NCI-H2081 (cell line): Measurements from ENCODE around the gene PIEZO2.

Source experiments
- DNase-seq, 2 experiments: peaks; one replicate each; lab custom pipeline; 2025; lab: John Stamatoyannopoulos, UW

PIEZO2 gene

DNA sequence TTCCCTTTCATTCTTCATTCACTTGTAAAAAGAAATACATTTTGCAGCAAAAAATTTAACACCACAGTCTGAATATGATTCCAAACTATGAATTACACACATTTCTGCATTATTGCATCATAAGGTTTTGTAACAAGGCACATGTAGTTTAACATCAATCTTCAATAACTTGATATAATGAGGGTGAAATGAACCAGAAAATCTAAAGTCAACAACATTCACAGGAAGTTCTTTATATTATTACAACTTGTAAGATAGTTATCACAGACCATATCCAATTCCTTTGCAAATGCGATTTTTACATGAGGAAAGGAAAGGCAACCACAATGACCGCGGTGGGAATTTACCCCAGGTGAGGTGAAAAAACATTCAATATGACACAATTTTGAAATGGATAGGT is 410.2 kb downstream of the PIEZO2 start:
- DNase-seq = peak; percentile 7 to 54

DNA sequence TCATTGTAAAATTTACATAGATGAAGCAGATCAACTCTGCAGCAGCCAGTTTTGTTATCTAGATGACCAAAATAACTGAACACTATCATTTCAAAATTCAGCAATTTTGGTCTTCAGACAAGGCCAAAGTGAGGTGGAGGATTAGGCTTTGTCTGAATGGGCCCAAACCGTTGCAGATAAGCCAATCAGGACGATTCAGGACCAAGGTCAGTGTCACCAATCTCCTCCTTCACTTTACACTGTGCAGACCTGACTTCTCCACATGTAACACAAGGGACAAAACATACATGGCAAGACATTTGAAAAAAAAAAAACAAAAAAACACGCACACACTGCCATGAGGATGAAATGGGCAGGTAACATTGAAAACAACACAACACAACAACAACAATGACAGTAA is 412.4 kb downstream of the PIEZO2 start:
- no peak for DNase-seq

DNA sequence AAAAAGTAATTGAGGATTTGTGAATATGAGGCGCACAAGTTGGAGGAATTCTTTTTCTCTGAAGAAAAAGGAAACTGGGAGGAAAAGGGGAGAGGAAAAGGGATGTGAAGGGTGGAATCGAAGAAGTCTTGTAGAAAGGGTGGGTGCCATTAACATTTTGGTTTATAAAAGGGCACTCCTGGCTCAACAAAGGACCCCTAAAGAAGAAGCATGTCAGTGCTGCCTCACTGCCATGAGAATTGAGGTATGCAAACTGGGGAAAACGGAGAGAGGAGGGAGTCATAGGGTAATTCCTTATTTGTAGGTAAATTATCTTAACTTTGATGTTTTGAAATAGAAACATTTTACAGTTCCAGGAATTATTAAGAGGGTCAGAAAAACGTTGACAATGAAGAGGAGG is 416.4 kb downstream of the PIEZO2 start:
- DNase-seq = no peak

DNA sequence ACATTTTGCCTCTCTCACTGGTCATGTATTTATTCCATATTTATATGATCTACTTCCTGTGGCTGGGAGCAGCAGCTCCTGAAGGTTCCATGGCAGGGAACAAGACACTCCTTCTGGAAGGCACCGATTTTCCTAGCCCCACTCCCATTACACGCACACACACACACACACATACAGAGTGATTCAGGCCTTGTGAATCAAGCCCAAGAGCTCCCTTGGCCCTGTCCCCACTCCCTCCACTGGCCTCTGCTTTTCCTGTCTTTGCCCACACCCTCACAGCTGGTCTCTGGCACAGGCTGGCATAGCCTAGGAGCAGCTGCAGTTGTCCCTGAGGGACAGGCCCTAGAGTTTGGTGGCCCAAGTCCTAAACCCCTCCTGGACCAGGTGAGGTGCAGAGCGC is 421.9 kb downstream of the PIEZO2 start:
- peak; percentile 57 to 86 for DNase-seq

DNA sequence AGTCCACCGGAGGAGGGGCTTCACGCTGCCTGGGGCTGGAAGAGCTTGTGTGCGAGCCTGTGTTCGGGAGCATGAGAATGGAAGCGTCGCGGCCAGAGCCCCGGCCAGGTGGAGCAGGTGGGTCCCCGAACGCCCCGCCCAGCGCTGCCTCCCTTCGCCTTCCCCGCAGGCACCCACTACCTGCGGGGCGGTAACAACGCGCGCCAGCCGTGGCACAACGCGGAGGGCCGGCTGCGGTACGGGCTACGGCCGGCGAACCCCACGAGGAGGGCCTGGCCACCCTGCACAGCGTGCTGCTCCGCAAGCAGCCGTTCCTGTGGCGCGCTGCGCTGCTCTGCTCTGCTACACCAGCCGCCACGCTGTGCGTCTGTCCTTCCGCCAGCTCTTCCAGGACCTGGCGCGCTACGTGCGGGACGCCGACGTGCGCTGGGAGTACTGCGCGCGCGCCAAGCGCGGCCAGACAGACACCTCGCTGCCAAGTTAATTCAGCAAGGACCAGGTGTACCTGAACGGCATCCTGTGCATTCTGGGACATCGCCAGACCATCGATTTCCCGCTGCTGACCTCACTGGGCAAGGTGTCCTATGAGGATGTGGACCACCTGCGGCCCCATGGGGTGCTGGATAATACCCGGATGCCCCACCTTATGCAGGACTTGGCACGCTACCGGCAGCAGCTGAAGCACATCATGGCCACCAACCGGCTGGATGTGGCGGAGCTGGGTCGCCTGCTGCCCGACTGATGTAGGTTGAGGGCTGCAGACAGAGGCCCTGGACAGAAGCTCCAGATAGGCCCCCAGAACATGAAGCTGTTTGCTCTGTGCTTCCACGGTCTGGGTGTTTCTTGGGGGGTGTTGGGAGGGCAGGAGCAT is 422.9 kb downstream of the PIEZO2 start:
- peak; percentile 92 to 98 for DNase-seq

DNA sequence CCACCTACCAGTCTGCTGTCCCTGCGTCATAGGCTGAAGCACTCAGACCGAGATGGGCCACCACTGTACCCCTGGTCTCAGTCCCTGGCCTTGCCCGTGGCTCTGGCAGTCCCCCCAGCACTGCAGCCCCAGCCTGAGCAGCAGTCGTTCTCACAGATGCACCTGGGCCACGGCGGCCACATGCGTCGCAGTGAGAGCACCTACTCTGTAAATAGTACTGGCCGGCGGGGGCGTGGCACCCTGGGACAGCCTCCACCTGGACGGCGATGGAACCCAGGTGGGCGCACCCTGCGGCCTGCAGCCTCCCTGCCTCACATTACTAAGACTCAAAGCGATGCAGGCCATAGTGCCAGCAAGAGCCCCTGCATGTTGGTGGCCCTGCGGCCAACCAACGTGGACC is 424.7 kb downstream of the PIEZO2 start:
- DNase-seq = no peak

DNA sequence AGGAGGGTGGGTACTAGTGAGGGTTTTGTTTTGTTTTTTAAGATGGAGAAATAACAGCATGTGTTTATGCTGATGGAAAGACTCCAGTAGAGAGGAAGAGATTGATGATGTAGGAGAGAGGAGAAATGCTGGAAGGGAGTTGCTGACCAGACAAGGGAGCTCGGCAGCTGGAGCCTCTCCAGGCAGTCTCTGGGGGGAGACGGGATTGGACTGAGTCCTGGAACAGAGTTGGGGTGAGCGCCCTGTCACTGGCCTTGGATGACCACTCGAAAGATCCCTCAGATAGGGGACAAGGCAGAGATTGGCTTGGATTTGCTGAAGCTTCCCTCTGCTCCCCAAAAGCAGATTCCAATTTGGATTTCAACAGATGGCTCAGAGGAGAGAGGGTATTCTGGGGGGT is 425.9 kb downstream of the PIEZO2 start:
- no peak for DNase-seq

DNA sequence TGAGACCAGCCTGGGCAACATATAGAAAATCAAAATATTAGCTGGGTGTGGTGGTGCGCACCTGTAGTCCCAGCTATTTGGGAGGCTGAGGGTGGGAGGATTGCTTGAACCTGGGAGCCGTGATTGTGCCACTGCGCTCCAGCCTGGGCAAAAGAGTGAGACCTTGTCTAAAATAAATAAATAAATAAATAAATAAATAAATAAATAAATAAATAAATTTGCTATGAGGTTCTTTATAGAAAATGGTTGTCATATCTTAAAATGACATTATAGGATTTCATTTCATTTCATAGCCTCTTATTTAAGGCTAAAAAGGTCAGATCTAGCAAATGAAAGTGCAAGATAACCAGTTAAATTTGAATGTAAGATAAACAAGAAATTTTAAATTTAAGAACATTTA is 430.6 kb downstream of the PIEZO2 start:
- DNase-seq = no peak

DNA sequence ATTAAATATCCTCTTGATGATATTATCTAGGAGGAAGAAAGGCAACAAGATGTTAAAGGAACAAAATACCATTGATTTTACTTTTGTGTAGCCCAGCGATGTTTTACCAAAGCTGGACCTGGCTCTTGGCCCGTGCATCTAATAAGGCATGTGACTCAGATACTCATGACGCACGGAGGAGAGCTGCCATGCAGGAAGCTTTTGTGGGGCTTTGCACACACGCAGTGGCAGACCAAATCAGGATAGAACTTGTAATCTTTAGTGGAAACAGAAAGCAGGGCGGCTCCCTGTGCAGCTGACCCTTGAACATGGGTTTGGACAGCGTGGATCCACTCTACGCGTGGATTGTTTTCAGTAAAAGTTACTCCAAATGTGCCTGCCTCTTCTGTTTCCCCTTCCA is 433.6 kb downstream of the PIEZO2 start:
- DNase-seq = no peak

DNA sequence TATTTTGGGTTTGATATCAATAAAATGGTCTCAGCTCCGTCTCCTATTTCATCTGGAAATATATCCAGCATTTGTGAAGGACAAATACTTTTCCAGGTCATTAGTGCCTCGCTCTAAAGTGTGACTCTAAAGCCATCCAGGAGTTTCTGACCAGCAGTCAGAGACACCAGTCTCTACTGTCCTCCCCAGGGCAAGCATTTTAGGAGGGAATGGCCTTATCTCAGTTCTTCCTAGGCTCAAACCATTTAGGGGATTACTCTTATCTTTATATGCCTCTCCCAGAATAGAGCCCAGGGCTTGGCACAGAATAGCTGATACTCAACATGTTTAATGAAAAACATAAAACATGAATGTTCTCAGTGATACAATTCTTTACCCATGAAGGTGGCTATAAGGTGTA is 436.0 kb downstream of the PIEZO2 start:
- no peak for DNase-seq

DNA sequence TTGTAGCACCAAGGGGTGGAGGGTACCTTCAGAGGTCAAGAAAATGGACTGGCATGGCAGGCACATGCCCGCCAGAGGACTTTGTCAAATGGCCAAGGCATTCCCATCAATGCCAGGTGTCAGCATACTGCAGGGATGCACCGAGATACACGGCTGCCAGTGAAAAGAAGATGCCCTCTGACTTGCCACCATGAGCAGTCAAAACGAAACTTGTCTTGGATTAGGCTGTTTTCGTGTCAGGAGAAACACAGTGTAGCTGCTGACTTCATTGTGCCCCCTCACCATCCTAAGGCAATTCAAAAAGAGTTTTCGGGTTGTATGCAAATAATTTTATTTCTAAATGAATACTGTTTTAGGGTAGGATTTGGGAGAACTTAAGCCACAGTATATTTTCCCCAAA is 442.1 kb downstream of the PIEZO2 start:
- DNase-seq = no peak

DNA sequence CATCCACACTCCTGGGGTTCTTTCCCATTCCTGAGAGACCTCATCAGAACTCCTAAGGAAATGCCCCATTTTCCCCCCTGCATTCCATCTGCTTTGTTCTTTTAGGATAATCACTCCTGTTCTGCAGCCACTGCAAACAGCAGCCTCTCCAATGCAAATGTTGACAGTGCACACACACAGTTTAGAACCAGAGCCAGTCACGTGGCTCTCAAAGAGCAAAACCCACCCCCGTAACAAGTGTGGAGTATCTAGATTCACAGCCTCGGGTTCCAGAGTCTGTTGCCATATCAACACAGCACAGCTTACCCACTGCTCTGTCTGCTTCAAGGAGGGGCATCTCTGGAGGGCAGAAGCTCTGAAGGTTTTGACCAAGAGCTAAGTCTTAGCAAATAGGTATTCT is 443.6 kb downstream of the PIEZO2 start:
- DNase-seq = peak; percentile 48 to 72

DNA sequence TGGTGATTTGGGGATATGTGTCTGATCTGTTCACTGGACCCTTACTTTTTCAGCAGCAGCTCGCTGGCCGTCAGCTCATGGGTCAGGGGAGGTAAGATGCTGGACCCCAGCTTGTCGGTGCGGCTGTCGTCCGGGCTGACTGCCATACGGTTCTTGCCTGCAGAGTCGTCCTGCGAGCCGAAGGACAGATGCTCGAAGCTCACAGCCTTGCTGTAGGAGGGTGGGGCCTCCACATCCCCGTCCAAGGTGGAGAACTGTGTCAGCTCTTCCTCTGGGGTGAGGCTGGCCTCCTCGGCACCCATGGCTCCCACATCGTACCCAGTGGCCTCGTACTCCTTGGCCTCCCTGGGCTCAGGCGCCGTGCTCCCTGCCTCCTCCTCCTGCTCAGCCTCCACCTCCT is 444.1 kb downstream of the PIEZO2 start:
- no peak for DNase-seq

DNA sequence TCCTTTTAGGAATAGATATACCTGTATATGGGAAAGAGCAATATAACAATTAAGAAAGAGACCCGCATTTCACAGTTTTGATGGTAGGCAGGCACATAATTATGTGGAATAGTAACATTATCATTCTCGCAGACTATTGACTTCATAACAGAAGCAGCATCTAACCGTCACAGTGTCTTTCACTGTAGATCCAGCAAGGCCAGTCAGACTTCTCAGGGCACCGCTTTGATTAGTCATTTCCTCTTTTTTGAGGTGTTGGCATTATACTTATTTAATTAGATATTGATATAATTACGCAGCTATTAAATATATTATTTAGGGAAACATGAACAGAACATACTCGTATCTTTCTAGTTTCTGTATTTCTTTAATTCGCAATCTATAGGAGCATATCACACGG is 447.2 kb downstream of the PIEZO2 start:
- DNase-seq = no peak

DNA sequence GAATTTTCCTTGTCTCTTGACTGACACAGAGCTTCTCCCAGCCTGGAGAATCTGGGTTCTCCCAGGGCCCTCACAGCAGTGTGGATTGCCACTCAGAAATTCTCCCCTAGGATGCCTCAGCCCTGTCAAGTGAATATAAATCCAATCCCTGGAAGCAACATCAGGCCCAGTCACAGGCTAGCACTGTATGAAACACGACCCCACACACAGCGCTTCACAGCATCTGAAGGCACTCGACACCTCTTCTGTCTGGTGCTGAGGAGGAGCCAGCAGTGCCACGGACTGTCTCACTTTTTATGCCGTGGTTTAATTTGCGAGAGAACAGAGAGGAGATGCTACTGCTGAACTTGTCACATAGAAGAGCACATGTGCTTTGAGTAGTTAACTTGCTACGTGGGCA is 459.0 kb downstream of the PIEZO2 start:
- no peak for DNase-seq

DNA sequence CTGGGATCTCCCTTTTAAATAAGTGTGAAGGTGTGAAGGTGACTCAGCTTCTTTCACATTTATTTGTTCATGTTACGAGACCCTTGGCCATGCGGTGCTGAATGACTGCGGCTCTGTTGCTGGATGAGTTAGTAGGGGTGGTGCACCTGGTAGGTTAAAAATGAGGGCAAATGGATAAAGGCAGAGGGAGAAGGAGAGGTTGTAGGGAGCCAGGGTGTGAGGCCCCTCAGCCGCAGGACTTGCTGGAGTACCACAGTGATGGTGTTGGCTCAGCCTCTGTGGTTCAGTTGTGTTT is 459.4 kb downstream of the PIEZO2 start:
- no peak for DNase-seq

DNA sequence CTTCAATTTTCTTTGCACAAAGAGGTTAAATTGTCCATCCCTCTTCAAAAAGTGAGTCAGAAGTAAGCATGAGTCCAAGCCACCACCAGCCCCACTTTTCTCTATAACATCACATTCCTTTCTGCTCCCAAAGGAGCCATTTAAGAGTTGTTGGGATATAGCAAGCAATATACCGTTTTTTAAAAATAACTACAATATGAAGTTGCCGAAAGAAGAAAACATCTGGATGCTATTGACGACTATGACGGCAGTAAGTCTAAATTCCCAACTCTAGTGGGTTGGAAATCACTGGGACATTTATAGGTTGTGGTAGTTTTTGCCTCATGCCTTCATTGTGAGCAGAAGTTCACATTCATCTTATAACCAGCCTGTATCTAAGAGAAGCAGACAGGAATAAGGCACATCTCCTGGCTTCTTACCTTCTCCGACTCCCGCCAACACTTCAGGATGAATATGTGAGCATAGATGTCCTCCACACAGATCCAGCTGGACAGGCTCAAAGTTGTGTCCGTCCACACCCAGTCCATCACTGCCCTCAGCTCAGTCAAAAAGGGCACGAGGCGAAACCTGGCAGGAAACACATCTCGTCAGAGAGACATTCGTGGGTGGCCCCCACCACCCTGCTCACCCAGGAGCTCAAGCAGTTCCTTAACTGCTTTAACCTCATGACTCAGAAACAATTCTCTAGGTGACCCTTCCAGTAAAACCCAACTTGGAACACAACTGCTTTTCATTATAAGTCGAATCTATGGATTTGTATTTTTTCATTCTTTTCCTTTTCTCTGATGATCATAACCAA is 459.9 kb downstream of the PIEZO2 start:
- DNase-seq = no peak

DNA sequence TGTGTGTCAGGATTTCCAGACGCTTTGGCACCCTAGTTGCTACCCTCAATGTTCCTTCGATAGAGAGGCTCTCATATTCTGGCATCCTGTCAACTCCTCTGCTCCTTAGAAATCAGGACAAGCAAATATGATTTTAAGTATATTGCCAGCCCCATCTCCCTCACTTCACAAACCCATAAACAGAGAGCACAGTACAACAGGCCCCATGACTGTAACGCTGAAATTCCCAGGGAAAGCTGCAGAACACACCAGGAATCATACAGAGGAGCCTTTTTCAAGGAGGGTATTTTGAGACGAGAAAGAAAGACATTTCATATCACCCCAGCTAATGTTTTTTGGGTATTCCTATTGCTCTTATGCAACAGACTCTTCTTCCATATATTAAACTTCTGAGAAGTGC is 460.6 kb downstream of the PIEZO2 start:
- no peak for DNase-seq

DNA sequence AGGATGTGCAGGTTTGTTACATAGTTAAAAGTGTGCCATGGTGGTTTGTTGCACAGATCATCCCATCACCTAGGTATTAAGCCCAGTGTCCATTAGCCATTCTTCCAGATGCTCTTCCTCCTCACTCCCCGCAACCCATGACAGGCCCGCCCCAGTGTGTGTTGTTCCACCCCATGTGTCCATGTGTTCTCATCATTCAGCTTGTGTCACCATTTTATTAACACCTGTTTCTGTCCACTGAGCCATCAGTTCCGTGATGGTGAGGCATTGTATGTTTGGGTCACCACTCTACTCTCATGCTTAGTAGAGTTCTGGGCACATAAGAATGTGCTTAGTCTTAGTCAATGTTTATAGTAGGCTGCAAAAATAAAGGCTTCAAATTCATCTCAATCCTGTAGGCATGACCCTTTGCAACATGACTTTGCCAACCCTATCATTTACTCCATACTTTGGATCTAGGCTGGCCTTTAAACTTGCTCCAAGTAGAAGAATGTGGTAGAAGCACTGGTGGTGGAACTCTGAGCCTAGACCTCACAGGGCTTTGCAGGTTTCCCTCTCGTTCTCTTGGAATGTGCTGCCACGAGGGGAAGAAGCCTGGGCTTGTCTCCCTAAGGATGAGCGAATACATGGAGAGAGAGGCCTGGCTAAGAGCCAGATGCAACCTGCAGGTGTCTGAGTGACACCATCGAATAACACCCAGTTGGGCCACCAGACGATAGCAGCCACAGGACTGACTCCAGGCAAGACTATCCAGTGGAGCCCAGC is 462.0 kb downstream of the PIEZO2 start:
- no peak for DNase-seq

DNA sequence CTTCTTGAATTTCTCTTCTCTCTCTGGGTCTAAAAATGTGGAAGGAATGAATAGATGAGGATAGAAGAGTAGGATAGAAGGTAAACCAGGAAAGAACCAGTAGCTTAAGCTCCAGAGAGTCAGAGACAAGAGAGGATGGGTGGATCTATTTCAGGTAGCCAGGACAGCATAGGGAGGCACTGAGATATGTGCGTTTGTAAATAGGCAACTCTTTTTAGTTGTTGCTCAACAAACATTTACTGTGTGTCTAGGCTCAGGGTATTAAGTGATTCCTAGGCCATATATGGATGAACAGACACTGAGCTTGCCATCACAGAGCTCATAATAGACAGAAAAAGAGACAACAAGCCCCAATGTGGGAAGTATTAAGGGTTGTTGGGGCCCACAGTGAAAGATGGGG is 463.1 kb downstream of the PIEZO2 start:
- DNase-seq = no peak

DNA sequence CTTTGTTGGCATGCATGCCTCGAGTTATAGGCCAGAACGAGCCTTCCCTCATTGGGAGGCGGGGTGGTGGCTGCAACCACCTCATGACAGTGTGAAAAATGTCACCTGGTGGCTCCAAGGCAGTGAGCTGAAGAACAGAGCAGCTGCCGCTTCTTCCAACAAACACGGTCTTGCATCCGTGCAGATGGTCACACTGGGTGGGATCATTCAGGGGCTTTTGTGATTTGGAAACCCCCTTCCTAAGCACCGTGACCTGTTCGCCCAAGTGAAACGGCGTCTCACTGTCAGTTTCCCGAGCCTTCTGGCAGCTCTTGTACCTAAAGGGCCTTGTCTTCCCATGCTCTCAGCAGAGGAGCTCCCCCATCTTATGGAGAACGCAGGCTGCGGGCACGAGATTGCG is 463.9 kb downstream of the PIEZO2 start:
- no peak for DNase-seq

DNA sequence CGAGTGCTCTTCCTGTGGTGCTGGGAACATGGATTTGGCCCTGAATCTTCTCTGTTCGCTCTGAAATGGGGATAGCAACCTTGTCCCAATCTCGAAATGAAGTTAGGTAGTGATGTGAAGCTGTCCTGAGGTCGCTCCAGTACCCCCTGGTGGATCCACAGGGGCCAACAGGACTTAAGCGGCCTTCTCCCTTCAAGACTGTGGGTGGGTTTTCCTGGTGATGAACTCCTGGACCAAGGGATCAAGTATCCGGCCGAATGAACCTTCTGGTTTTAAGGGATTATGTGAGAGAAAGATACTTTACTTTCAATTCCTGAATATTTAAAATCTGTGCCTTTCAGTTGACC is 467.0 kb downstream of the PIEZO2 start:
- DNase-seq = no peak
